ENCODE data around the gene CDH20. TPM values are rescaled to one million over a fixed set of nuclear protein-coding genes. Genes with fewer than 3 reads are reported as not detected.

The CDH20 gene
- not detected in 2 replicates for total RNA-seq

DNA sequence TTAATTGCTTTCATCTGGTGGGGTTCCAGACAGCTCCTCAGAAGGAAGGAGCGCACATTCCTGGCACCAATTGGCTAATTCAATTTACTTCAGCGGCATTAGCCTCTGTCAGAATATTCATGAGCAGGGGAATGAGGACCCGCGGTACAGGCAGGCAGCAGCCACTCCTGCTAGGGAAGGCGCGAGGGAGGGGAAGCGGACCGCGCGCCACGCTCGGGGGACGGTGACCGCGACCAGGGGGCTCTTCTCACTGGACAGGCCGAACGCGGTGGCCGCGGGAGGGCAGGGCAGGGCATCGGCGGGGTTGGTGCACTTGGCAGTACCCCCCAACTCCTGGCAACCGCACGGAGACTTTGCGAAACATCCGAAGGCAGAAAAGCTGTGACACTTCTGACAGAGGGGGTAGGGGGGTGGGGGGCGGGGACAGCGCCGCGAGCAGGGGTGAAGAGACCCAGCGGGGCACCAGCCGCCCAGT is at the start of gene CDH20:
TSS of gene CDH20 (plus strand) at position 160 of the 475 bp plus-strand sequence.

Small RNAs within 50 kb of the gene (small RNA-seq; reads per million reads assigned to genes)
- gene RNU6-116P: not detected
